SK-N-SH treated with all-trans-retinoic acid at 6 μM for 48 hours (cell line): ENCODE measurements around the gene NSUN4.
"Not testable (repeated sequence)": the region's sequence is repeated elsewhere in the genome, so short reads cannot be mapped to it uniquely, and the experiment has no call there.

Experiments
- ATAC-seq: fragments of 200-7000 bp; cut with Tn5 transposase; 3 replicates; pipeline ENCODE4 v1.9.1; 2020; ENCODE audit warnings: mild to moderate bottlenecking, moderate library complexity
- ARNTL ChIP-seq: fragments of 450-650 bp; formaldehyde crosslinking; IDR thresholded peaks from 2 replicates; pipeline ENCODE4 v1.5.0; 2020; ENCODE audit warnings: low read depth, mild to moderate bottlenecking, moderate library complexity, borderline replicate concordance
- BACH2 ChIP-seq: fragments of 250-450 bp; sonication (Bioruptor Pico); IDR thresholded peaks from 2 replicates; pipeline ENCODE4 v1.9.0; 2021; ENCODE audit warnings: mild to moderate bottlenecking, borderline replicate concordance
- CREB5 ChIP-seq: fragments of 250-450 bp; sonication (Bioruptor Pico); IDR thresholded peaks from 2 replicates; pipeline ENCODE4 v1.5.1; 2020; ENCODE audit warnings: low read depth, mild to moderate bottlenecking, moderate library complexity
- CSDC2 ChIP-seq: fragments of 250-450 bp; sonication (Bioruptor Pico); IDR thresholded peaks from 2 replicates; pipeline ENCODE4 v1.5.0; 2020; ENCODE audit warnings: mild to moderate bottlenecking, moderate library complexity
- CSRNP3 ChIP-seq: fragments of 250-450 bp; sonication (Bioruptor Pico); IDR thresholded peaks from 2 replicates; pipeline ENCODE4 v1.5.1; 2021; ENCODE audit warnings: mild to moderate bottlenecking, moderate library complexity
- ESRRG ChIP-seq: fragments of 250-450 bp; sonication (Bioruptor Pico); IDR thresholded peaks from 2 replicates; pipeline ENCODE4 v1.6.1; 2021; ENCODE audit warnings: mild to moderate bottlenecking
- ISL1 ChIP-seq: fragments of 250-450 bp; sonication (Bioruptor Pico); IDR thresholded peaks from 2 replicates; pipeline ENCODE4 v2.1.2; 2022; ENCODE audit warnings: mild to moderate bottlenecking, moderate library complexity
- OSR1 ChIP-seq: fragments of 250-450 bp; sonication (Bioruptor Pico); IDR thresholded peaks from 2 replicates; pipeline ENCODE4 v1.8.0; 2022; ENCODE audit warnings: moderate library complexity, mild to moderate bottlenecking, inconsistent platforms
- PATZ1 ChIP-seq: fragments of 250-450 bp; sonication (Bioruptor Pico); IDR thresholded peaks from 2 replicates; pipeline ENCODE4 v1.8.0; 2020; ENCODE audit warnings: mild to moderate bottlenecking, moderate library complexity, borderline replicate concordance
- POU6F1 ChIP-seq: fragments of 250-450 bp; sonication (Bioruptor Pico); IDR thresholded peaks from 2 replicates; pipeline ENCODE4 v1.8.0; 2021; ENCODE audit warnings: low read depth, mild to moderate bottlenecking, moderate library complexity, borderline replicate concordance
- PPARA ChIP-seq: fragments of 250-450 bp; sonication (Bioruptor Pico); IDR thresholded peaks from 2 replicates; pipeline ENCODE4 v1.5.0; 2020; ENCODE audit warnings: mild to moderate bottlenecking, borderline replicate concordance
- RARB ChIP-seq: fragments of 250-450 bp; sonication (Bioruptor Pico); IDR thresholded peaks from 2 replicates; pipeline ENCODE4 v1.8.0; 2021; ENCODE audit warnings: mild to moderate bottlenecking, moderate library complexity
- SNAI2 ChIP-seq: fragments of 250-450 bp; sonication (Bioruptor Pico); IDR thresholded peaks from 2 replicates; pipeline ENCODE4 v1.5.0; 2020; ENCODE audit warnings: mild to moderate bottlenecking, moderate library complexity
- TCF4 ChIP-seq: fragments of 250-450 bp; sonication (Bioruptor Pico); IDR thresholded peaks from 2 replicates; pipeline ENCODE4 v1.8.0; 2021; ENCODE audit warnings: mild to moderate bottlenecking, moderate library complexity, borderline replicate concordance
- TSHZ2 ChIP-seq: fragments of 250-450 bp; sonication (Bioruptor Pico); IDR thresholded peaks from 2 replicates; pipeline ENCODE4 v1.5.0; 2020; ENCODE audit warnings: mild to moderate bottlenecking, moderate library complexity
- ZC3H10 ChIP-seq: fragments of 250-450 bp; sonication (Bioruptor Pico); IDR thresholded peaks from 2 replicates; pipeline ENCODE4 v1.5.1; 2021; ENCODE audit warnings: mild to moderate bottlenecking, moderate library complexity
- ZFP3 ChIP-seq: fragments of 250-450 bp; sonication (Bioruptor Pico); IDR thresholded peaks from 2 replicates; pipeline ENCODE4 v1.5.0; 2020; ENCODE audit warnings: mild to moderate bottlenecking, moderate library complexity
- ZFP30 ChIP-seq: fragments of 450-650 bp; formaldehyde crosslinking; IDR thresholded peaks from 2 replicates; pipeline ENCODE4 v1.5.0; 2022; ENCODE audit warnings: mild to moderate bottlenecking, moderate library complexity
- ZNF565 ChIP-seq: fragments of 450-650 bp; formaldehyde crosslinking; conservative IDR thresholded peaks from 2 replicates; pipeline ENCODE4 v1.5.0; 2020; ENCODE audit warnings: low read depth, mild to moderate bottlenecking, moderate library complexity
- ZNF70 ChIP-seq: fragments of 450-650 bp; formaldehyde crosslinking; IDR thresholded peaks from 2 replicates; pipeline ENCODE4 v1.5.0; 2020; ENCODE audit warnings: mild to moderate bottlenecking, moderate library complexity
- ZNF8 ChIP-seq: fragments of 450-650 bp; formaldehyde crosslinking; IDR thresholded peaks from 2 replicates; pipeline ENCODE4 v1.5.0; 2020; ENCODE audit warnings: mild to moderate bottlenecking, moderate library complexity

The NSUN4 gene

GRCh38 chr1:46352363-46352762 lies 11.8 kb downstream of the NSUN4 start:
- no peak for ATAC-seq
- TF ChIP-seq ARNTL (CRISPR knock-in tag): no peak

GRCh38 chr1:46355920-46356319 lies 15.3 kb downstream of the NSUN4 start:
- not testable (repeated sequence) for ATAC-seq

GRCh38 chr1:46362158-46362557 lies 21.6 kb downstream of the NSUN4 start:
- ATAC-seq: no peak
- TF ChIP-seq ZNF70: no peak
- TF ChIP-seq CREB5: no peak
- TF ChIP-seq CSRNP3 (CRISPR knock-in tag): no peak
- TF ChIP-seq SNAI2 (CRISPR knock-in tag): no peak
- no peak for TF ChIP-seq RARB (CRISPR knock-in tag)
- no peak for TF ChIP-seq PPARA (CRISPR knock-in tag)
- TF ChIP-seq ZNF8: no peak
- no peak for TF ChIP-seq ISL1 (CRISPR knock-in tag)
- TF ChIP-seq OSR1 (CRISPR knock-in tag): no peak
- TF ChIP-seq ESRRG (CRISPR knock-in tag): no peak
- no peak for TF ChIP-seq ARNTL (CRISPR knock-in tag)
- TF ChIP-seq BACH2: no peak
- no peak for TF ChIP-seq ZFP3 (CRISPR knock-in tag)
- no peak for TF ChIP-seq POU6F1 (CRISPR knock-in tag)
- TF ChIP-seq ZNF565: no peak
- no peak for TF ChIP-seq TSHZ2 (CRISPR knock-in tag)
- TF ChIP-seq TCF4: no peak
- no peak for TF ChIP-seq ZC3H10 (CRISPR knock-in tag)

- ATAC-seq: no peak
- TF ChIP-seq ZNF8 (no peak), ZC3H10 (CRISPR knock-in tag) (no peak), ESRRG (CRISPR knock-in tag) (no peak), TSHZ2 (CRISPR knock-in tag) (no peak), ZNF565 (no peak), PATZ1 (CRISPR knock-in tag) (no peak), ZFP30 (CRISPR knock-in tag) (no peak), PPARA (CRISPR knock-in tag) (no peak), CREB5 (no peak), BACH2 (no peak), TCF4 (no peak), OSR1 (CRISPR knock-in tag) (no peak), CSRNP3 (CRISPR knock-in tag) (no peak), ISL1 (CRISPR knock-in tag) (no peak), CSDC2 (no peak)
Measured at GRCh38 chr1:46363121-46363520, 22.5 kb downstream of the NSUN4 start.
